ENCODE measurements around the gene PLTP.

The PLTP gene

DNA sequence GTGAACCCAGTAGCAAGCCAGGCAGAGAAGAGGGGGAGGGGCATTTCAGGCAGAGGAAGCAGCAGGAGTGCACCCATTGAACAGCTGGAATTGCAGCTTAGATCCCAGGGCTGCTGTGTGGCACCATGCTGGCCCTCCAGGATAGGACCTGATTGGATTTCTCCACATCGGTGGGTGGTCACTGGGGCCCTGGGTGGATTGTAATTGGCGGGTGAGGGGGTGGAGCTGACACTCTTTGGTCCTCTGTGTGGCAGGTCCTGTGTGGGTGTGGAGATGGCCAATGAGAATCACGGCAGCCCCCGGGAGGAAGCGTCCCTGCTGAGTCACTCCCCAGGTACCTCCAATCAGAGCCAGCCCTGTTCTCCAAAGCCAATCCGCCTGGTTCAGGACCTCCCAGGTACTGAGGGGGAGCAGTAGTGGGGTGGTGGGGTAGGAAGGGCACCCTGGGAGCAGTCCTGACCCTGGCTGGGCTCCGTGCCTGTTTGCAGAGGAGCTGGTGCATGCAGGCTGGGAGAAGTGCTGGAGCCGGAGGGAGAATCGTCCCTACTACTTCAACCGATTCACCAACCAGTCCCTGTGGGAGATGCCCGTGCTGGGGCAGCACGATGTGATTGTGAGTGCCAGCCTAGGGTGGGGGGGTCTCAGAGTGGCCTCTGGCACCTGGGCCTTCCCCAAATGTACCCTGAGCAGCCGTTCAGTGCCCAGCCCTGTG, 26.9 kb upstream of the PLTP start:
- TF ChIP-seq, protein P1, sequence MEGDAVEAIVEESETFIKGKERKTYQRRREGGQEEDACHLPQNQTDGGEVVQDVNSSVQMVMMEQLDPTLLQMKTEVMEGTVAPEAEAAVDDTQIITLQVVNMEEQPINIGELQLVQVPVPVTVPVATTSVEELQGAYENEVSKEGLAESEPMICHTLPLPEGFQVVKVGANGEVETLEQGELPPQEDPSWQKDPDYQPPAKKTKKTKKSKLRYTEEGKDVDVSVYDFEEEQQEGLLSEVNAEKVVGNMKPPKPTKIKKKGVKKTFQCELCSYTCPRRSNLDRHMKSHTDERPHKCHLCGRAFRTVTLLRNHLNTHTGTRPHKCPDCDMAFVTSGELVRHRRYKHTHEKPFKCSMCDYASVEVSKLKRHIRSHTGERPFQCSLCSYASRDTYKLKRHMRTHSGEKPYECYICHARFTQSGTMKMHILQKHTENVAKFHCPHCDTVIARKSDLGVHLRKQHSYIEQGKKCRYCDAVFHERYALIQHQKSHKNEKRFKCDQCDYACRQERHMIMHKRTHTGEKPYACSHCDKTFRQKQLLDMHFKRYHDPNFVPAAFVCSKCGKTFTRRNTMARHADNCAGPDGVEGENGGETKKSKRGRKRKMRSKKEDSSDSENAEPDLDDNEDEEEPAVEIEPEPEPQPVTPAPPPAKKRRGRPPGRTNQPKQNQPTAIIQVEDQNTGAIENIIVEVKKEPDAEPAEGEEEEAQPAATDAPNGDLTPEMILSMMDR (IDR thresholded peaks at IDR 0.05; ENCODE audit: low read depth, low read length, missing control alignments), result no peak
- in situ Hi-C loops (cut with HindIII; ENCODE audit: low pct_ligation_motif_present, low sequenced_read_pairs), result no loop called here

DNA sequence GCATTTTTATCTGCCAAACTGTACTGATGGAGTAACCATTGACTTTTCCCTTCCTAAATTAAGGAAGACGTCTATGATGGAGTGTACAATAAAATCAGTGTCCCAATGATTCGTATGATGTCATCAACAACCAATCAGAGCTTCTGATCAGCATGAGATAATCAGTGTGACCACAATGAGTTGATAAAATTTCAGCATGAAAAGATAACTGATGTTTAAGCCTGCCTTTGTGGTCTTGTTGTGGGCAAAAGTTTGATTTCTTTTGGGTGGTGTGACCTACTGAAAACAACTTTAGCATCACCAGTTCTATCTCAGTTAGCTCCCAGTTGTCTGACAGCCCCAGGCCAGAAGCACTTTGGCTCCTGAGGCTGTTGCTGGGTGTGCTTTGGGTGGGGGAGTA, 25.8 kb upstream of the PLTP start:
- Histone ChIP-seq H3K36me3 (replicated peaks) (peaks cover 26% of the 10 kb centered on the region), H3K27me3 (replicated peaks) (no peaks in the 10 kb centered on the region), H3K4me3 (ENCODE audit: low read depth, low read length) (no peak overlapping the region), H3K27ac (no peak overlapping the region)
- TF ChIP-seq, protein P1 (IDR thresholded peaks at IDR 0.05; ENCODE audit: low read depth, low read length, missing control alignments), result no peak
- in situ Hi-C loops (cut with HindIII; ENCODE audit: low pct_ligation_motif_present, low sequenced_read_pairs), result no loop called here
- DNase-seq, result peak; percentile 38

More for the DNA sequence above, 26.9 kb upstream of the PLTP start:
- H3K27me3 ChIP-seq (replicated peaks), result no peaks in the 10 kb centered on the region
- H3K27ac ChIP-seq, result no peak overlapping the region
- no peak overlapping the region for H3K4me3 ChIP-seq (ENCODE audit: low read depth, low read length)
- no peak for DNase-seq
- H3K36me3 ChIP-seq (replicated peaks), result peaks cover 37% of the 10 kb centered on the region

DNA sequence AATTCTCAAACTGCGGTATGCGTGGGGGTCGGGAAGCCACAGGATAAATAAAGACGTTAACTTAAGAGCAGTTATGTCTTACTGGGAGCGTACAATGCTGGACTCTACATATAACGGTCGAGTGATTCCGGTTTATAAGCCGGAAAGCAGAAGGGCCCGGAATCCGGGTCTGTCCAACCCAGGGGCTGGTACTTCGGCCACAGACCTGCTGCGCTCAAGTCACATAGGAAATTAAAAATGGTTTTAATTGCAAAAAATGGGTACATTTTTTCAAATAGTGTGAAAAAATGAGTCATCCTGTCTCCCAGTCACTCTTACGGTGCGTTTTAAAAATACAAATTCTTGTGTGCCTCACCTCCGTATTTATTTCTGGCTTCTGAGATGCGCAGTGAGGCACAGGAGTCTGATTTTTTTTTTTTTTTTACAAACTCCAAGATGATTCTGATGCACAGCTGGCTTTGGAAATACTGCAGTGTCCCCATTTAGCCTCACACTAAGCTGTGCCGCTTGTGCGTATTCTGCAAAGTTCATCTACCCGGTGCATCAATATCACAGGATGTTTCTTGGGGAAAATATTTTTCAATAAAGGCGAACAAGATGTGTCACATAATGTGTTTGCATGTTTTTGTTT, 23.6 kb upstream of the PLTP start:
- peak overlapping the region; percentile 97 for H3K27ac ChIP-seq
- peak overlapping the region; percentile 70 for H3K4me3 ChIP-seq (ENCODE audit: low read depth, low read length)
- TF ChIP-seq, protein P1 (IDR thresholded peaks at IDR 0.05; ENCODE audit: low read depth, low read length, missing control alignments), result no peak
- in situ Hi-C loops (cut with HindIII; ENCODE audit: low pct_ligation_motif_present, low sequenced_read_pairs), result no loop called here
- no peaks in the 10 kb centered on the region for H3K27me3 ChIP-seq (replicated peaks)
- H3K36me3 ChIP-seq (replicated peaks), result peaks cover 17% of the 10 kb centered on the region
- no peak for DNase-seq

DNA sequence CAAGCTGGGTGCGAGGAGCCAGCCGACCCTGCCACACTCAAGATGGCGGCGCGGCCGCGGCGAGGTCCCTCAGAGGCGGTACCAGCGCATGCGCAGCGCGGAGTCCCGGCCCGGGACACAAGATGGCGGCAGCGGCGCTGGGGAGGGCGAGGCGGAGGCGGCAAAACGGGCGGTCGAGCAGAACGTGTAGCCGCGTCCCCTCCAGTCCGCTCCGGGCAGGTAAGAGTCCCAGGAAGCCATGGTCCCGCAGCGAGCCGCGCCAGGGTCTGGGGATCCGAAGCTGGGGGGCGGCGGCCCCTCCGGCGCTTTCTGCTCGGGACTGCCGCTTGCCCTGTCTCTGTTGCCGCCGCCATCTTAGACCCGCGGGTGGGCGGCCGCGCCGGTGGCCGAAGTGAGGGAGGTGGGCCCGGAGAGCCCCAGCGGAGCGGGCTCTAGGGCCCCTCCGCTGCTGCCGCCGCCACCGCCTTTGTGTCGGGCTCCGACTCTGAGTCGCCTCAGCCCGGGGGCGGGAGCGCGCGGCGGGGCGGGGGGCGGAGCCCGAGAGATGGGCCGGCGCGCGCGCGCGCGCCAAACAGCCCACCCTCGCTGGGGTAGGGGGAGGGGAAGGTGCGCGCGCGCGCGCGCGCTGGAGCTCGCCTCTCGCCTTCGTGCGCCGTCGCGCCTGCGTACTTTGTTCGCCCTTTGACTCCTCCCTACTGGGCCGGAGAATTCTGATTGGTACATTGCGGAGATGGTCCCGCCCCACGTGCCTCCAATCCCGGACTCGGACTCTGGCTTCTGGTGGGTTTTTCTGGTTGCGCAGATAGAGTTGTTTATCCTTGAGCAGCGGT, 22.8 kb upstream of the PLTP start, which contains the start of gene PCIF1:
Gene PCIF1 (plus strand): TSS at position 98 of the 830 bp plus-strand sequence. CDS start 4,317 bp downstream, outside the sequence.
- in situ Hi-C loops (cut with HindIII; ENCODE audit: low pct_ligation_motif_present, low sequenced_read_pairs), result no loop called here
- TF ChIP-seq, protein P1 (IDR thresholded peaks at IDR 0.05; ENCODE audit: low read depth, low read length, missing control alignments), result no peak
- peak; percentile 98 for DNase-seq
- Histone ChIP-seq H3K27ac (peak within 1 kb of the TSS; percentile 97), H3K36me3 (replicated peaks) (peaks cover 12% of the 10 kb centered on the region), H3K27me3 (replicated peaks) (no peaks in the 10 kb centered on the region), H3K4me3 (ENCODE audit: low read depth, low read length) (peak within 1 kb of the TSS; percentile 97)

DNA sequence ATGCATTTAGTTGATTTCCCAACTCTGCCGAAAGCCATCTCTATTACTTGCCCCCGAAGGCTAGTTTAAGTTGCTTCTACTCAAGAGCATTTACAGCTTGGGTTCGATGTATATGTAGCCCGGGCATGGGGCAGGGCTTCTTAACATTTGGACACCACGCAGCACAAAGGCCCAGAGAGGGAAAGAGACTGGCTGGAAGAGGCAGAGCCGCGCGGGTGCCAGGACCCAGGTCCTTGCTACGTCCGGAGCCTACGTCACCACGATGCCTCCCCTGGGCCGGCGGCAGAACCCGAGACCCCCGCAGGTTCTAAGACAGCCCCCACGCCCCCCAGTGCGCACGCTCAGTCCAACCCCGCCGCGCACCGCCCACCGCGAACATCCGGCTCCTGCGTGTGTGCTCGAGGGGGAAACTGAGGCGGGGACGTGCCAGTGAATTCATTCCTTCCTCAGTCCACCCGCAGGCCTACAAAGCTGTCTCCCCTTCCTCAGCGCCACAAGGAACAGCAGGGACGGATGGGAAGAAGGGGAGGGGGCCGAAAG, 22.2 kb upstream of the PLTP start:
- DNase-seq, result no peak
- H3K27ac ChIP-seq, result peak overlapping the region; percentile 97
- H3K36me3 ChIP-seq (replicated peaks), result peaks cover 7% of the 10 kb centered on the region

More for the DNA sequence above, 22.2 kb upstream of the PLTP start:
- in situ Hi-C loops (cut with HindIII; ENCODE audit: low pct_ligation_motif_present, low sequenced_read_pairs), result no loop called here
- TF ChIP-seq, protein P1 (IDR thresholded peaks at IDR 0.05; ENCODE audit: low read depth, low read length, missing control alignments), result no peak
- Histone ChIP-seq H3K4me3 (ENCODE audit: low read depth, low read length) (peak overlapping the region; percentile 97), H3K27me3 (replicated peaks) (no peaks in the 10 kb centered on the region)

All from brain microvascular endothelial cell (primary cell).